SK-N-SH treated with all-trans-retinoic acid at 6 μM for 48 hours (cell line): Measurements from ENCODE around the gene GRID1.

Source experiments
- ATAC-seq: fragments of 200-7000 bp; cut with Tn5 transposase; 3 replicates; pipeline ENCODE4 v1.9.1; 2020; ENCODE audit warnings: mild to moderate bottlenecking, moderate library complexity
- ARNTL ChIP-seq: fragments of 450-650 bp; formaldehyde crosslinking; IDR thresholded peaks from 2 replicates; pipeline ENCODE4 v1.5.0; 2020; ENCODE audit warnings: low read depth, mild to moderate bottlenecking, moderate library complexity, borderline replicate concordance
- BACH2 ChIP-seq: fragments of 250-450 bp; sonication (Bioruptor Pico); IDR thresholded peaks from 2 replicates; pipeline ENCODE4 v1.9.0; 2021; ENCODE audit warnings: mild to moderate bottlenecking, borderline replicate concordance
- CSDC2 ChIP-seq: fragments of 250-450 bp; sonication (Bioruptor Pico); IDR thresholded peaks from 2 replicates; pipeline ENCODE4 v1.5.0; 2020; ENCODE audit warnings: mild to moderate bottlenecking, moderate library complexity
- GLIS3 ChIP-seq: fragments of 250-450 bp; sonication (Bioruptor Pico); IDR thresholded peaks from 2 replicates; pipeline ENCODE4 v1.5.0; 2020; ENCODE audit warnings: mild to moderate bottlenecking, moderate library complexity
- OSR1 ChIP-seq: fragments of 250-450 bp; sonication (Bioruptor Pico); IDR thresholded peaks from 2 replicates; pipeline ENCODE4 v1.8.0; 2022; ENCODE audit warnings: moderate library complexity, mild to moderate bottlenecking, inconsistent platforms
- PPARA ChIP-seq: fragments of 250-450 bp; sonication (Bioruptor Pico); IDR thresholded peaks from 2 replicates; pipeline ENCODE4 v1.5.0; 2020; ENCODE audit warnings: mild to moderate bottlenecking, borderline replicate concordance
- SNAI2 ChIP-seq: fragments of 250-450 bp; sonication (Bioruptor Pico); IDR thresholded peaks from 2 replicates; pipeline ENCODE4 v1.5.0; 2020; ENCODE audit warnings: mild to moderate bottlenecking, moderate library complexity
- TCF4 ChIP-seq: fragments of 250-450 bp; sonication (Bioruptor Pico); IDR thresholded peaks from 2 replicates; pipeline ENCODE4 v1.8.0; 2021; ENCODE audit warnings: mild to moderate bottlenecking, moderate library complexity, borderline replicate concordance
- TOX ChIP-seq: fragments of 250-450 bp; sonication (Bioruptor Pico); IDR thresholded peaks from 2 replicates; pipeline ENCODE4 v1.8.0; 2021; ENCODE audit warnings: mild to moderate bottlenecking, moderate library complexity, borderline replicate concordance
- ZC3H10 ChIP-seq: fragments of 250-450 bp; sonication (Bioruptor Pico); IDR thresholded peaks from 2 replicates; pipeline ENCODE4 v1.5.1; 2021; ENCODE audit warnings: mild to moderate bottlenecking, moderate library complexity
- ZFP3 ChIP-seq: fragments of 250-450 bp; sonication (Bioruptor Pico); IDR thresholded peaks from 2 replicates; pipeline ENCODE4 v1.5.0; 2020; ENCODE audit warnings: mild to moderate bottlenecking, moderate library complexity
- ZNF565 ChIP-seq: fragments of 450-650 bp; formaldehyde crosslinking; conservative IDR thresholded peaks from 2 replicates; pipeline ENCODE4 v1.5.0; 2020; ENCODE audit warnings: low read depth, mild to moderate bottlenecking, moderate library complexity
- TF ChIP-seq, protein P1 (sequence below): fragments of 250-450 bp; sonication (Bioruptor Pico); IDR thresholded peaks from 2 replicates; pipeline ENCODE4 v1.5.1; 2020; ENCODE audit warnings: low read depth, mild to moderate bottlenecking, moderate library complexity
- TF ChIP-seq, protein P2 (sequence below): fragments of 250-450 bp; sonication (Bioruptor Pico); IDR thresholded peaks from 2 replicates; pipeline ENCODE4 v1.5.0; 2020; ENCODE audit warnings: mild to moderate bottlenecking, moderate library complexity
- TF ChIP-seq, protein P3 (sequence below): fragments of 250-450 bp; sonication (Bioruptor Pico); IDR thresholded peaks from 2 replicates; pipeline ENCODE4 v1.5.1; 2021; ENCODE audit warnings: mild to moderate bottlenecking, moderate library complexity
- TF ChIP-seq, protein P4 (sequence below): fragments of 250-450 bp; sonication (Bioruptor Pico); IDR thresholded peaks from 2 replicates; pipeline ENCODE4 v1.8.0; 2021; ENCODE audit warnings: low read depth, mild to moderate bottlenecking, moderate library complexity, borderline replicate concordance
- TF ChIP-seq, protein P5 (sequence below): fragments of 250-450 bp; sonication (Bioruptor Pico); IDR thresholded peaks from 2 replicates; pipeline ENCODE4 v1.8.0; 2020; ENCODE audit warnings: mild to moderate bottlenecking, moderate library complexity, borderline replicate concordance

Gene GRID1

DNA sequence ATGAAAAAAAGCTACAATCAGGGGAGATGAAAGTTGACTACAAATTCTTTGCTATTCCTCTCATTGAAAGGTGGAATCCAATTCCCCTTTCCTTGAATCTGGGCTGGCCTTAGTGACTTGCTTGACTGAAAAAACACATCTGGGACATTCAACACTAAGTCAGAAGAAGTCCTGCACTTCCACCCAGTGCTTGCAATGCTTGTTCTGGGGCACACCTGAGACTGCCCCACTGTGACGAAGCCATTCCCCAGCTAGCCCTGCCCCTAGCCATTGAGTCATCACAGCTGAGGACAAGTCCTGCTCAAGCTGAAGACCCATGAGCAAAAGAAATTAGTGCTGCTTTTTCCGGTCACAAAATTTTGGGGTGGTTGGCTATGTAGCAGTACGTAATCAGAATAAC, 19.2 kb upstream of the GRID1 start:
- ATAC-seq: no peak
- TF ChIP-seq TOX (CRISPR knock-in tag) (no peak), OSR1 (CRISPR knock-in tag) (no peak), SNAI2 (CRISPR knock-in tag) (no peak), ZC3H10 (CRISPR knock-in tag) (no peak), BACH2 (CRISPR knock-in tag) (no peak)
- TF ChIP-seq, protein P1, sequence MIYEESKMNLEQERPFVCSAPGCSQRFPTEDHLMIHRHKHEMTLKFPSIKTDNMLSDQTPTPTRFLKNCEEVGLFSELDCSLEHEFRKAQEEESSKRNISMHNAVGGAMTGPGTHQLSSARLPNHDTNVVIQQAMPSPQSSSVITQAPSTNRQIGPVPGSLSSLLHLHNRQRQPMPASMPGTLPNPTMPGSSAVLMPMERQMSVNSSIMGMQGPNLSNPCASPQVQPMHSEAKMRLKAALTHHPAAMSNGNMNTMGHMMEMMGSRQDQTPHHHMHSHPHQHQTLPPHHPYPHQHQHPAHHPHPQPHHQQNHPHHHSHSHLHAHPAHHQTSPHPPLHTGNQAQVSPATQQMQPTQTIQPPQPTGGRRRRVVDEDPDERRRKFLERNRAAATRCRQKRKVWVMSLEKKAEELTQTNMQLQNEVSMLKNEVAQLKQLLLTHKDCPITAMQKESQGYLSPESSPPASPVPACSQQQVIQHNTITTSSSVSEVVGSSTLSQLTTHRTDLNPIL (CRISPR knock-in tag): no peak
- TF ChIP-seq, protein P2, sequence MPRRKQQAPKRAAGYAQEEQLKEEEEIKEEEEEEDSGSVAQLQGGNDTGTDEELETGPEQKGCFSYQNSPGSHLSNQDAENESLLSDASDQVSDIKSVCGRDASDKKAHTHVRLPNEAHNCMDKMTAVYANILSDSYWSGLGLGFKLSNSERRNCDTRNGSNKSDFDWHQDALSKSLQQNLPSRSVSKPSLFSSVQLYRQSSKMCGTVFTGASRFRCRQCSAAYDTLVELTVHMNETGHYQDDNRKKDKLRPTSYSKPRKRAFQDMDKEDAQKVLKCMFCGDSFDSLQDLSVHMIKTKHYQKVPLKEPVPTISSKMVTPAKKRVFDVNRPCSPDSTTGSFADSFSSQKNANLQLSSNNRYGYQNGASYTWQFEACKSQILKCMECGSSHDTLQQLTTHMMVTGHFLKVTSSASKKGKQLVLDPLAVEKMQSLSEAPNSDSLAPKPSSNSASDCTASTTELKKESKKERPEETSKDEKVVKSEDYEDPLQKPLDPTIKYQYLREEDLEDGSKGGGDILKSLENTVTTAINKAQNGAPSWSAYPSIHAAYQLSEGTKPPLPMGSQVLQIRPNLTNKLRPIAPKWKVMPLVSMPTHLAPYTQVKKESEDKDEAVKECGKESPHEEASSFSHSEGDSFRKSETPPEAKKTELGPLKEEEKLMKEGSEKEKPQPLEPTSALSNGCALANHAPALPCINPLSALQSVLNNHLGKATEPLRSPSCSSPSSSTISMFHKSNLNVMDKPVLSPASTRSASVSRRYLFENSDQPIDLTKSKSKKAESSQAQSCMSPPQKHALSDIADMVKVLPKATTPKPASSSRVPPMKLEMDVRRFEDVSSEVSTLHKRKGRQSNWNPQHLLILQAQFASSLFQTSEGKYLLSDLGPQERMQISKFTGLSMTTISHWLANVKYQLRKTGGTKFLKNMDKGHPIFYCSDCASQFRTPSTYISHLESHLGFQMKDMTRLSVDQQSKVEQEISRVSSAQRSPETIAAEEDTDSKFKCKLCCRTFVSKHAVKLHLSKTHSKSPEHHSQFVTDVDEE (CRISPR knock-in tag): no peak
- TF ChIP-seq, protein P3, sequence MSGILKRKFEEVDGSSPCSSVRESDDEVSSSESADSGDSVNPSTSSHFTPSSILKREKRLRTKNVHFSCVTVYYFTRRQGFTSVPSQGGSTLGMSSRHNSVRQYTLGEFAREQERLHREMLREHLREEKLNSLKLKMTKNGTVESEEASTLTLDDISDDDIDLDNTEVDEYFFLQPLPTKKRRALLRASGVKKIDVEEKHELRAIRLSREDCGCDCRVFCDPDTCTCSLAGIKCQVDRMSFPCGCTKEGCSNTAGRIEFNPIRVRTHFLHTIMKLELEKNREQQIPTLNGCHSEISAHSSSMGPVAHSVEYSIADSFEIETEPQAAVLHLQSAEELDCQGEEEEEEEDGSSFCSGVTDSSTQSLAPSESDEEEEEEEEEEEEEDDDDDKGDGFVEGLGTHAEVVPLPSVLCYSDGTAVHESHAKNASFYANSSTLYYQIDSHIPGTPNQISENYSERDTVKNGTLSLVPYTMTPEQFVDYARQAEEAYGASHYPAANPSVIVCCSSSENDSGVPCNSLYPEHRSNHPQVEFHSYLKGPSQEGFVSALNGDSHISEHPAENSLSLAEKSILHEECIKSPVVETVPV (CRISPR knock-in tag): no peak
- TF ChIP-seq, all 23 proteins: peak for 0

DNA sequence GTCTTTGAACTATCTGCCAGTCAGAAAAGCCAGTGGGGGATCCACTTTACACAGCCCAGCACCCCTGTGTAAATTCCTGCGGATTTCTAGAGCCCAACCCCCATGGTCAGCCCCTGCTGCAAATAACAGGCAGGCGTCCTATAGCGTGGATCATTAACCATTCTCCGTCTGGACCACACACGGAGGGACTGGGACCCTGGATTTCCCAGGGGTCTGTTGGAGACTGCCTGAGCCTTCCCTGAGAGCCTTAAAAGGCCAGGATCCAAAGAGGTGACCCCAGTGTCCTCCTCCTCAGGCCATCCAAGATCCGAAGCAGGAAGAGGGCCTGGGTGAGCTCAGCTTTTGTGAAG, 11.2 kb upstream of the GRID1 start:
- TF ChIP-seq SNAI2 (CRISPR knock-in tag) (no peak), TCF4 (no peak), PPARA (CRISPR knock-in tag) (no peak), ZC3H10 (CRISPR knock-in tag) (no peak)
- no peak for ATAC-seq

DNA sequence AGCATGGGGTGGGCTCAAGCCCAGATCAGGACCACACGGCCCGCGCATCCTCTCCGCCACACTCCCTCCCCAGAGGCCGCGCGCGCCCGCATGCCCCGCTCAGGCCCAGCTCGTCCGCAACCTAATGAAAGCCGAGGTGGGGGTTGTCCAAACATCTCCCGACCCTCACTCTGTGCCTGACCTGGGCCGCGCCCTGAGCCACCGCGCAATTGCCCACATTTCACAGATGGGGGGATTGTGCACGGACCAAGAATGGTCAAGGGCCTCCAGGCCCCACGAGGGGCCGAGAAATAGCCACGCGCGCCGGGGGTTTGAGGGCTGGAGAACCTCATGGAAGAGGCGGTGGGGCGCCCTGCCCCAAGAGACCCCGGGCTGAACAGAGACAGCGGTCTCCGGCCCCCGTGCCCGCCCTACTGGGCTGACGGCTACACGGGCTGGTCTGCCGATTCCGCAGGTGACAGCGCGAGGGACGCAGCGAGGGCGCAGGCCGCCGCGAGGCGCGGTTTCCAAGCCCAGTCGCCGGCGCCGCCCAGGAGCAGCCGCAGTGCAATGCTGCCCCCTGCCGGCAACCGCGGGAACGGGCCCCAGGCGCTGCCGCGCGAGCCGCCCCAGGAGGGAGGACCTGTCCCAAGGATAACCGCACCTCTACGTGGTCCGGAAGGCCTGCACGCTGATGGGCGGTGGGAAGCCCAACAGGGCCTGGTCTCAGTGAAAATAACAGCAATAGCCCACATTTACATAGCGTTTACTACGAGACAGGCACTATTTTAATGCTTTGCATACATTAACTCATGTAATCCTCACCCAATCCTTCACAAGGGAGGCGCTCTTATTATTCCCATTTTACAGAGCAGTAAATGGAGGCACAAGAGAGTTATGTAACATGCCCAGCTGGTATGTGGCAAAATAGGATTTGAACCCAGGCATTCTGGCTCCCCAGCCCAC, 10.5 kb upstream of the GRID1 start:
- peak; percentile 98 for ATAC-seq
- TF ChIP-seq, protein P2 (CRISPR knock-in tag): 0 out of 2 replicates have a peak, but pooled peaks have one; percentile 25
- no peak for TF ChIP-seq PPARA (CRISPR knock-in tag)
- no peak for TF ChIP-seq ZNF565

DNA sequence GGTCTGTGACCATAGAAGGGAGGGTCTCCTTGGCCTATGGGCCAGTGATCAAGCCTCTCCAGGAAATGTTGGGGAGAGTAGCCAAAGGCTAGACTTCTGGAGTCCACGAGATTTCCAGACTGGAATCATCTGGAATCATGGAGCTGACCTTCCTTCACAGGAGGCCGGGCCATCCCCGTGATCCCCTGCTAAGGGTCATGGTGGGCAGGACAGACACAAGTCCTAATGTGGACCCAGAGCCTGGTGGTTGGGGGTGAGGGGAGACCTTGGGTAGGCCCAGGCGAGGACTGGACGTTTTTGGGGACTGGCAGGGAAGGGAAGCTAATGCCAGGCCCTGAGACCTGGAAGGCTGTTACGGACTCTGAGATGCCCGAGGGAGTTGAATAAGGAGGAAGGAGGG, 9.8 kb upstream of the GRID1 start:
- no peak for ATAC-seq
- TF ChIP-seq, protein P4, sequence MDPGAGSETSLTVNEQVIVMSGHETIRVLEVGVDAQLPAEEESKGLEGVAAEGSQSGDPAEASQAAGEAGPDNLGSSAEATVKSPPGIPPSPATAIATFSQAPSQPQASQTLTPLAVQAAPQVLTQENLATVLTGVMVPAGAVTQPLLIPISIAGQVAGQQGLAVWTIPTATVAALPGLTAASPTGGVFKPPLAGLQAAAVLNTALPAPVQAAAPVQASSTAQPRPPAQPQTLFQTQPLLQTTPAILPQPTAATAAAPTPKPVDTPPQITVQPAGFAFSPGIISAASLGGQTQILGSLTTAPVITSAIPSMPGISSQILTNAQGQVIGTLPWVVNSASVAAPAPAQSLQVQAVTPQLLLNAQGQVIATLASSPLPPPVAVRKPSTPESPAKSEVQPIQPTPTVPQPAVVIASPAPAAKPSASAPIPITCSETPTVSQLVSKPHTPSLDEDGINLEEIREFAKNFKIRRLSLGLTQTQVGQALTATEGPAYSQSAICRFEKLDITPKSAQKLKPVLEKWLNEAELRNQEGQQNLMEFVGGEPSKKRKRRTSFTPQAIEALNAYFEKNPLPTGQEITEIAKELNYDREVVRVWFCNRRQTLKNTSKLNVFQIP (CRISPR knock-in tag): no peak
- TF ChIP-seq GLIS3 (CRISPR knock-in tag) (no peak), ZNF565 (no peak), PPARA (CRISPR knock-in tag) (no peak), CSDC2 (CRISPR knock-in tag) (no peak), ARNTL (no peak), ZFP3 (CRISPR knock-in tag) (no peak), SNAI2 (CRISPR knock-in tag) (no peak), TCF4 (no peak)
- TF ChIP-seq, protein P5, sequence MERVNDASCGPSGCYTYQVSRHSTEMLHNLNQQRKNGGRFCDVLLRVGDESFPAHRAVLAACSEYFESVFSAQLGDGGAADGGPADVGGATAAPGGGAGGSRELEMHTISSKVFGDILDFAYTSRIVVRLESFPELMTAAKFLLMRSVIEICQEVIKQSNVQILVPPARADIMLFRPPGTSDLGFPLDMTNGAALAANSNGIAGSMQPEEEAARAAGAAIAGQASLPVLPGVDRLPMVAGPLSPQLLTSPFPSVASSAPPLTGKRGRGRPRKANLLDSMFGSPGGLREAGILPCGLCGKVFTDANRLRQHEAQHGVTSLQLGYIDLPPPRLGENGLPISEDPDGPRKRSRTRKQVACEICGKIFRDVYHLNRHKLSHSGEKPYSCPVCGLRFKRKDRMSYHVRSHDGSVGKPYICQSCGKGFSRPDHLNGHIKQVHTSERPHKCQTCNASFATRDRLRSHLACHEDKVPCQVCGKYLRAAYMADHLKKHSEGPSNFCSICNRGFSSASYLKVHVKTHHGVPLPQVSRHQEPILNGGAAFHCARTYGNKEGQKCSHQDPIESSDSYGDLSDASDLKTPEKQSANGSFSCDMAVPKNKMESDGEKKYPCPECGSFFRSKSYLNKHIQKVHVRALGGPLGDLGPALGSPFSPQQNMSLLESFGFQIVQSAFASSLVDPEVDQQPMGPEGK (CRISPR knock-in tag): no peak
- TF ChIP-seq, protein P2 (CRISPR knock-in tag): no peak
- TF ChIP-seq, all 23 proteins: peak for 0
